Mononuclear cell (primary cell): ENCODE results near the gene NBPF11. TPM values are rescaled to one million over a fixed set of nuclear protein-coding genes. Genes with fewer than 3 reads are reported as not detected.
"Not testable (repeated sequence)": the region's sequence is repeated elsewhere in the genome, so short reads cannot be mapped to it uniquely, and the experiment has no call there.

Experiments used
- H3K27me3 ChIP-seq: 2 replicates; pipeline ENCODE4 v1.6.0; 2011; ENCODE audit warnings: low read length, control low read depth; ENCODE audit not compliant: insufficient read depth
- H3K4me1 ChIP-seq: 2 replicates; pipeline ENCODE4 v1.5.1; 2011; ENCODE audit warnings: mild to moderate bottlenecking, low read length, control low read depth; ENCODE audit not compliant: insufficient read depth
- H3K4me3 ChIP-seq: 2 replicates; pipeline ENCODE4 v1.5.1; 2011; ENCODE audit warnings: mild to moderate bottlenecking, low read length, moderate library complexity
- H3K9me3 ChIP-seq: 2 replicates; pipeline ENCODE4 v1.5.1; 2011; ENCODE audit warnings: low read depth, mild to moderate bottlenecking, control low read depth, low read length
- total RNA-seq: library from RNA; depleted of rRNA; stranded (reverse); fragments of >200 nt; gene quantifications from one replicate; pipeline ENCODE4 v1.2.3, GENCODE V29; 2012

NBPF11 gene
- total RNA-seq, 1 donor: 11.3 TPM

DNA sequence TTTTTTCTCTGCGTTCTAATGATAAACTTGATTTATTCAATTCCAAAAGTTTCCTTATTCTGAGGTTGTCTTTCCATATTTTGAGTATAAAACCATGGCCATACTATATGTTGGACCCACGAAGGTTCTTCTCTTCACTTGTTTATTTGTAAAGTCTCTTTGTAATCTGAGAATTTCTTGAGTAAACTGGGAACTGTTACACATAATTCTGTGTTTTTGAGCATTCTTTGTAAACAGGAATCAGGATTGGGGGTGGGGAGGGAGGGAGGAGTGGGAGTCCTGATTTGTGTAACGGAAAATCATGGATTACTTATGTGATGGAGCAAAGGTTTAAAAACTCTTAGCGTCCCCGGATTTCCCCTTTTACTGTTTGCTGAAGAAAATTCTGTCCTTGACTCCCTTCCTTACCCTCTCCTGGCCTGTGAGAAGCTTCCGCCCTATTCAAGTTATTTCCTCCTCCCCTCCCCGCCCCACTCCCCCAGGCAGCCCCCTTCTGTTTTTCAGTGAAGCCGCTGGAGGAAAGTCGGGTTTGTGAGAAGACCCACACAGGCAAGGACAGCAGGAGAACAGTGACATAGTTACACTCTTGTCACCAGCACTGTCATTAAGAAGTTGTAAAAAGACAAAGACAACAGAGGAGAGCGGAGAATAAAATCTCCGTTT lies 6.4 kb upstream of the NBPF11 start:
- no peak overlapping the region for H3K4me3 ChIP-seq
- peaks cover 4% of the 10 kb centered on the region for H3K4me1 ChIP-seq
- H3K9me3 ChIP-seq: no peaks in the 10 kb centered on the region
- peaks cover 14% of the 10 kb centered on the region for H3K27me3 ChIP-seq

DNA sequence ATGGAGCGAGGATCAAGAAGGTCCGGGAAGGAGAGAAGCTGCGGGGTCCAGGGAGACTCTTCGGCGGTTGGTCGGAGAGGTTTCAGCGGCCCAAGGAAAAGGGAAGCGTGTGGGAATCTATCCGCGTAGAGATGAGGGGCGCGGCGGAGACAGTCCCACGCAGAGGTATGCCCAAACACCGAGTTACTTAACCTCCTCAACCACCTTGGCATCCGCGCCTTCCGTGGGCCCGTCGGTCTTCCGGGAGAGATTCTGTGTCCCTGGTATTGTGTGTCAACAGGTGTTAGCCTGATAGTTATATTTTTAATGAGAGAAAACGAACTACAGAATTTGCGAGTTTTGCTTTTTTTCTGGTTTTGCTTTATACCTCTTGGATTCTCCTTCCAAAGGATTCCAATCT lies 5.7 kb upstream of the NBPF11 start:
- H3K4me3 ChIP-seq, H3K9me3 ChIP-seq, H3K4me1 ChIP-seq: not testable (repeated sequence)
- H3K27me3 ChIP-seq: peaks cover 14% of the 10 kb centered on the region

- H3K4me1 ChIP-seq, H3K9me3 ChIP-seq, H3K4me3 ChIP-seq: not testable (repeated sequence)
- H3K27me3 ChIP-seq: peaks cover 14% of the 10 kb centered on the region
These were observed 3.6 kb upstream of the NBPF11 start for GRCh38 chr1:148155494-148156275.

- not testable (repeated sequence) for H3K4me3 ChIP-seq, H3K27me3 ChIP-seq, H3K9me3 ChIP-seq, H3K4me1 ChIP-seq
These were observed 714 bp upstream of the NBPF11 start for GRCh38 chr1:148152795-148153194.

- H3K4me3 ChIP-seq: peak overlapping the region; percentile 60
- H3K9me3 ChIP-seq, H3K4me1 ChIP-seq, H3K27me3 ChIP-seq: not testable (repeated sequence)
These were observed 686 bp downstream of the NBPF11 start for GRCh38 chr1:148151371-148151819.

GRCh38 chr1:148150945-148151344 lies 1.1 kb downstream of the NBPF11 start:
- H3K4me1 ChIP-seq, H3K9me3 ChIP-seq, H3K27me3 ChIP-seq: not testable (repeated sequence)
- H3K4me3 ChIP-seq: peak overlapping the region; percentile 60

DNA sequence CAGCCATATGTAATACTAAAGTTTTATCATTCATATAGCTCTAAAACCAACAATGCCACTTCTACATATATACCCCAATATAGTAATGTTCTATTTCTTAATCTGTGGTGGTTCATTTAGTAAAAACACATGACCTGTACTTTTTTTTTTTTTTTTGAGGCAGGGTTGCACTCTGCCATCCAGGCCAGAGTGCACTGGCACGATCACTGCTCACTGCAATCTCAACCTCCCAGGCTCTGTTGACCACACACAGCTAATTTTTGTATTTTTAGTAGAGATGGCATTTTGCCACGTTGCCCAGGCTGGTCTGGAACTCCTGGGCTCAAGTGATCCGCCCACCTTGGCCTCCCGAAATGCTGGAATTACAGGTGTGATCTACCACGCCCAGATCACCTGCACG lies 2.1 kb downstream of the NBPF11 start:
- H3K4me3 ChIP-seq, H3K27me3 ChIP-seq, H3K4me1 ChIP-seq, H3K9me3 ChIP-seq: not testable (repeated sequence)

DNA sequence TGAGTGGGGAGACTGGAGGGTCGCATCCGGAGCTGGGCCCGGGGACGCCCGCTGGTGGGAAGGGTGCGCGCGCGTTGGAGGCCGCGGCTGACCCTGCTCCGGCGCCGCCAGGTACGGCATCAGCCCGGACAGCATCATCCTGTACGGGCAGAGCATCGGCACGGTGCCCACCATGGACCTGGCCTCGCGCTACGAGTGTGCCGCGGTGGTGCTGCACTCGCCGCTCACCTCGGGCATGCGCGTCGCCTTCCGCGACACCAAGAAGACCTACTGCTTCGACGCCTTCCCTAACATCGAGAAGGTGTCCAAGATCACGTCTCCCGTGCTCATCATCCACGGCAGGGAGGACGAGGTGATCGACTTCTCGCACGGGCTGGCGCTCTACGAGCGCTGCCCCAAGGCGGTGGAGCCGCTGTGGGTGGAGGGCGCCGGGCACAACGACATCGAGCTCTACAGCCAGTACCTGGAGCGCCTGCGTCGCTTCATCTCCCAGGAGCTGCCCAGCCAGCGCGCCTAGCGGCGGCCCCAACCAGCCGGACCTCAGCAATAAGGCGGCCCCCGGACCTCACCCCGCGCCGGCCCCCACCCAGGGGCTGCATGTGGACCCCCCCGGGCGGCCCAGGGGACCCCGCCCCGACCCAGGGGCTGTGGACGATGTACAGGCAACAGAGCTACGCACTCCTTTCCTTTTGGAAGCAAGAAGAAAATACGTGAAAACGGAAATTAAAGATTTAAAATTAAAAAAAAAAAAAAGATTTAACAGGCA lies 2.8 kb downstream of the NBPF11 start:
- H3K9me3 ChIP-seq, H3K27me3 ChIP-seq, H3K4me3 ChIP-seq, H3K4me1 ChIP-seq: not testable (repeated sequence)

- H3K27me3 ChIP-seq, H3K4me1 ChIP-seq, H3K9me3 ChIP-seq, H3K4me3 ChIP-seq: not testable (repeated sequence)
These were observed 4.8 kb downstream of the NBPF11 start for GRCh38 chr1:148147052-148147838.

DNA sequence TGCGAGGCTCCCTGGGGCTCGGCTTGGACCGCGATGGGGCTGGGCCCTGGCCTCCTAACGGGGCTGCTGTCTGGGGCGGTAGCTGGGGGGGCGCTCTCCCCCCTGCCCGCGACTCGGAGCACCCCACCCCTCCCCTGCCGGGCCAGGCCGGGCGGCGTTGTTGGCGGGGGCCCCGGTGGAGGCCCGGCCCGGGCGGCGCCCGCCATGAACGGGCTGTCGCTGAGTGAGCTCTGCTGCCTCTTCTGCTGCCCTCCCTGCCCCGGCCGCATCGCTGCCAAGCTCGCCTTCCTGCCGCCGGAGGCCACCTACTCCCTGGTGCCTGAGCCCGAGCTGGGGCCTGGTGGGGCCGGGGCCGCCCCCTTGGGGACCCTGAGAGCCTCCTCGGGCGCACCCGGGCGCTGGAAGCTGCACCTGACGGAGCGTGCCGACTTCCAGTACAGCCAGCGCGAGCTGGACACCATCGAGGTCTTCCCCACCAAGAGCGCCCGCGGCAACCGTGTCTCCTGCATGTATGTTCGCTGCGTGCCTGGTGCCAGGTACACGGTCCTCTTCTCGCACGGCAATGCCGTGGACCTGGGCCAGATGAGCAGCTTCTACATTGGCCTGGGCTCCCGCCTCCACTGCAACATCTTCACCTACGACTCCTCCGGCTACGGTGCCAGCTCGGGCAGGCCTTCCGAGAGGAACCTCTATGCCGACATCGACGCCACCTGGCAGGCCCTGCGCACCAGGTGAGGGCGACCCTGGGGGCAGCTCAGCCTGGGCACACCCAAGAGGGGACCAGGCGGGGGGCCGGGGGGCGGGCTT lies 5.7 kb downstream of the NBPF11 start:
- H3K4me3 ChIP-seq, H3K9me3 ChIP-seq, H3K4me1 ChIP-seq, H3K27me3 ChIP-seq: not testable (repeated sequence)

DNA sequence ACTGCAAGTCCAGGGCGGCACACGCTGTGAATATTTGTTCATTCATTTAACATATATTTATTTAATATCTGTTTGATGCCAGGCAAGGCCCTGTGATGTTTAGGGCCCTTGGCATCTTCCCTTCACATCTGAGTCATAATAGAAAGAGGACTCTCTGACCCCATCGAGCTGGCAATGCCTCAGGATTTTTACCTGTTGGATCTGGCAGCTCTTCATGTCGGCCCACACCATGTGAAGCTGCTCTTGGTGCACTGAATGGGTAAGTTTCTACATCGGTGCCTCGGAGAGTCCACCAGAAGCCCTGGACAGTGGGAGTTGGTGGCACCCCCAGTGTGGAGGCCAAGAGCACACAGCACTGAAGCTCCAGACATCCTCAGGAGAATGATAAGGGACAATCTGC lies 8.9 kb downstream of the NBPF11 start:
- H3K9me3 ChIP-seq, H3K4me3 ChIP-seq, H3K27me3 ChIP-seq, H3K4me1 ChIP-seq: not testable (repeated sequence)

GRCh38 chr1:148141936-148142335 lies 10.1 kb downstream of the NBPF11 start:
- H3K9me3 ChIP-seq, H3K27me3 ChIP-seq, H3K4me1 ChIP-seq, H3K4me3 ChIP-seq: not testable (repeated sequence)

DNA sequence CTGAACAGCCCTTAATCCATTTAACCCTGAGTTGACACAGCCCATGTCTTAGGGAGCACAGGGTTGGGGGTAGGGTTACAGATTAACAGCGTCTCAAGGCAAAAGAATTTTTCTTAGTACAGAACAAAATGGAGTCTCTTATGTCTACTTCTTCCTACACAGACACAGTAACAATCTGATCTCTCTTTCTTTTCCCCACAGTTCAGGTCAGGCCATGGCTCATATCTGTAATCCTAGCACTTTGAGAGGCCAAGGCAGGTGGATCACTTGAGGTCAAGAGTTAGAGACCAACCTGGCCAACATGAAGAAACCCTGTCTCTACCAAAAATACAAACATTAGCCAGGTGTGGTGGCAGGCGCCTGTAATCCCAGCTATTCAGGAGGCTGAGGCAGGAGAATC lies 13.5 kb downstream of the NBPF11 start:
- not testable (repeated sequence) for H3K4me1 ChIP-seq, H3K4me3 ChIP-seq, H3K9me3 ChIP-seq, H3K27me3 ChIP-seq

DNA sequence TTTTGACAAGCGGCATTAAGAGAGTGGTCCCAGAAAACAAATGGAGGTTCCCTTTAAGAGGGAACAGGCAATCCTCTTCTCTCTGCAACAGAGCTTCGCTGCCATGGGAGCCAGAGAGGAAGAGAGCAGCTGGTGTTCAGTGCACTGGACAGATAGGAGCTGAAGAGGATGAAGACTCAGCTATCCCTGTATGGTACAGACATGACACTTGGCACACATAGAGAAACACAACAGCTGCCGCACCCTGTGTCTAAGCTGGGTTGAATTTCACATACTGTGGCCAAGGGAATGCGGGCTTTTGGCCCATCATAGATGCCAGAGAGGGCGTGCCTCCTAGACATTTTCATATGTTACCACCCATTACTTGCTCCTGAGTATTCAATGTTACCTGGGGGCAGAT lies 29.7 kb downstream of the NBPF11 start:
- H3K4me1 ChIP-seq, H3K4me3 ChIP-seq, H3K27me3 ChIP-seq, H3K9me3 ChIP-seq: not testable (repeated sequence)
